Lower leg skin (tissue), 4 donors: ENCODE measurements around the gene SORCS2. TPM values are rescaled to one million over a fixed set of nuclear protein-coding genes. Genes with fewer than 3 reads are reported as not detected.

Experiments used
- DNase-seq, 2 donors: peaks; one replicate each; pipeline ENCODE4 v3.0.0-alpha.2; 2019; ENCODE audit warnings: low spot score in 2 of 2
- H3K4me3 ChIP-seq: fragments of 200-600 bp; sonication (generic); 2 replicates; pipeline ENCODE4 v1.5.1; 2017; ENCODE audit warnings: mild to moderate bottlenecking, low read depth; ENCODE audit not compliant: poor library complexity, severe bottlenecking
- POLR2A ChIP-seq, 2 donors: fragments of 450-650 bp; IDR thresholded peaks; one replicate each; pipeline ENCODE4 v1.6.1; 2016 to 2017; ENCODE audit warnings: antibody characterized with exemption in 2 of 2, mild to moderate bottlenecking in 1 of 2, moderate library complexity in 1 of 2
- WGBS, 2 donors: methylation state at CpG; one replicate each; pipeline ENCODE4 v1.1.5; 2018; 5-methylcytosine and 5-hydroxymethylcytosine counted together
- intact Hi-C: fragments of 100-400 bp; cut with DNase I; formaldehyde crosslinking; loops from one replicate; pipeline ENCODE4 v1.15.0; 2023; ENCODE audit warnings: low total_unique reads
- total RNA-seq, 4 donors: library from RNA; depleted of rRNA; stranded (reverse); fragments of >200 nt; gene quantifications; one replicate each; pipeline ENCODE4 v1.1.0, GENCODE V29; 2016
- TF ChIP-seq, protein P1 (sequence below), 3 donors: fragments of 450-650 bp; IDR thresholded peaks; one replicate each; pipeline ENCODE4 v1.5.1; 2016; ENCODE audit warnings: antibody characterized with exemption in 3 of 3, mild to moderate bottlenecking in 3 of 3, moderate library complexity in 2 of 3

SORCS2 gene
- total RNA-seq, 4 donors from 2014 or later, result 1.1 to 6.4 (median 1.5) TPM

DNA sequence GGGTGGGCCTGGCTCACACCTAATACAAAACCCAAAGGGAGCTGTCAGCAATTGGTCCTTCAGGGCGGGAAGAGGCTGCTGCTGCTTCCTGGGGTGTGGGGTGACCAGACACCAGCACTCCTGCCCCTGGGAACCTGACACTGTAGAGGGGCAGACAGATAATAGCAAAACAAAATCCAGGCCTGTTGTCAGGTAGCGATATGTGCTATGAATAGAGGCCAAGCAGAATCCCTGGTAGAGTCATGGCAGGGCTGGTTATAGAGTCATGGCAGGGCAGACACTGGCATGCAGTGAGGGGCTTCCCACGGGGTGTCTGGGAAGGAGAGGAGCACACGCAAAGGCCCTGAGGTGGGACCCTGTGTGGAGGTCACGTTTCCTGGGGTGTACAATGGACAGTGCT, 321.9 kb downstream of the SORCS2 start:
- no peak for TF ChIP-seq POLR2A (IDR thresholded peaks at IDR 0.05)
- TF ChIP-seq, protein P1, sequence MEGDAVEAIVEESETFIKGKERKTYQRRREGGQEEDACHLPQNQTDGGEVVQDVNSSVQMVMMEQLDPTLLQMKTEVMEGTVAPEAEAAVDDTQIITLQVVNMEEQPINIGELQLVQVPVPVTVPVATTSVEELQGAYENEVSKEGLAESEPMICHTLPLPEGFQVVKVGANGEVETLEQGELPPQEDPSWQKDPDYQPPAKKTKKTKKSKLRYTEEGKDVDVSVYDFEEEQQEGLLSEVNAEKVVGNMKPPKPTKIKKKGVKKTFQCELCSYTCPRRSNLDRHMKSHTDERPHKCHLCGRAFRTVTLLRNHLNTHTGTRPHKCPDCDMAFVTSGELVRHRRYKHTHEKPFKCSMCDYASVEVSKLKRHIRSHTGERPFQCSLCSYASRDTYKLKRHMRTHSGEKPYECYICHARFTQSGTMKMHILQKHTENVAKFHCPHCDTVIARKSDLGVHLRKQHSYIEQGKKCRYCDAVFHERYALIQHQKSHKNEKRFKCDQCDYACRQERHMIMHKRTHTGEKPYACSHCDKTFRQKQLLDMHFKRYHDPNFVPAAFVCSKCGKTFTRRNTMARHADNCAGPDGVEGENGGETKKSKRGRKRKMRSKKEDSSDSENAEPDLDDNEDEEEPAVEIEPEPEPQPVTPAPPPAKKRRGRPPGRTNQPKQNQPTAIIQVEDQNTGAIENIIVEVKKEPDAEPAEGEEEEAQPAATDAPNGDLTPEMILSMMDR (IDR thresholded peaks at IDR 0.05), result no peak
- DNase-seq, result no peak
- WGBS, 2 donors, result 79 to 87% methylated on average over 5 of the region's 5 CpGs
- H3K4me3 ChIP-seq, result no peak overlapping the region
- intact Hi-C loops, result no loop called here

DNA sequence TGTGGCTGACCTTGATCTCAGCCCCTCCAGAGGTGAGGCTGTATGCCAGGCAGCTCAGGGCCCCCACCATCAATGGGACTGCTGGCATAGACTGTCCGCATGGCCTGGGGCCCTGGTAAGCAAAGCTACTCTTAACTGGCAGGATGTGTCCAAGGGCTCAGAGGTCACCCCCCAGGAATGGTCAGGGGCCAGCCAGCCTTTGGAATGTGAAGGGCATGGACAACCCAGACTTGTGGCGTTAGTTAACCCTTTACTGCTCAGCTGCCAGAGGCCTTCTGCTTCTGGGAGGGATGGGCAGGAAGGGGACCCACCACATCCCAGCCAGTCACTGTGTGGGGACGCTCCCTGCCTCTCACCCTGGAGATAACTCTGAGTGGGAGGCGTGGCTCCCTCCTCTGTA, 322.5 kb downstream of the SORCS2 start:
- DNase-seq, result no peak

DNA sequence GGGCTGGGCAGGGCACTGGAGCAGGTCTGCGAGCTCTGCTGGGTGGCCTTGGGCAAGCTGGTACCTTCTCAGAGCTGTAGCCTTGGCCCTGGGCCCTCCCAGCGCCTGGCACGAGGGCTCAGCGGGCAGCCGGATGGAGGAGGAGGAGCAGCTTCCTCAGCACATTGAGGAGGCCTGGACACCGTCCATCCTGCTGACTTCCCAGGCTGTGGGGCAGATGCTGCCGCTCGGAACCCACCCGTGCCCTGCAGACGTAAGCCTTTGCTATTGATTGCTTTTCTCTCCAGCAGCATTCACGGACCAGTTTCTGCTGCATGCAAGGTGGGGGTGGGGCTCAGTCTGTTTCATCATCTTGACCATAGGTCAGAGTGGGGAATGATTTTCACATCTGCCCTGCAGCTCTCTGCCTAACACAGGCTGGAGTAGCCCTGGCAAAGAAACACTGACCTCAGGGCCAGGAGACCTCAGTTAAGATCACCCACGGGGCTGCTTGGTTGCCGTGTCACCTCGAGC, 323.1 kb downstream of the SORCS2 start:
- WGBS, 2 donors, result 87 to 89% methylated on average over 10 to 12 of the region's 14 CpGs
- TF ChIP-seq, protein P1 (IDR thresholded peaks at IDR 0.05), result no peak
- TF ChIP-seq POLR2A (IDR thresholded peaks at IDR 0.05), result no peak
- no peak overlapping the region for H3K4me3 ChIP-seq
- no peak for DNase-seq
- intact Hi-C loops, result no loop called here

More for the DNA sequence above, 322.5 kb downstream of the SORCS2 start:
- TF ChIP-seq, protein P1 (IDR thresholded peaks at IDR 0.05), result no peak
- no peak for TF ChIP-seq POLR2A (IDR thresholded peaks at IDR 0.05)
- whole genome bisulfite sequencing, 2 donors, result 89 to 100% methylated on average over 3 of the region's 4 CpGs
- H3K4me3 ChIP-seq, result no peak overlapping the region
- intact Hi-C loops, result no loop called here

DNA sequence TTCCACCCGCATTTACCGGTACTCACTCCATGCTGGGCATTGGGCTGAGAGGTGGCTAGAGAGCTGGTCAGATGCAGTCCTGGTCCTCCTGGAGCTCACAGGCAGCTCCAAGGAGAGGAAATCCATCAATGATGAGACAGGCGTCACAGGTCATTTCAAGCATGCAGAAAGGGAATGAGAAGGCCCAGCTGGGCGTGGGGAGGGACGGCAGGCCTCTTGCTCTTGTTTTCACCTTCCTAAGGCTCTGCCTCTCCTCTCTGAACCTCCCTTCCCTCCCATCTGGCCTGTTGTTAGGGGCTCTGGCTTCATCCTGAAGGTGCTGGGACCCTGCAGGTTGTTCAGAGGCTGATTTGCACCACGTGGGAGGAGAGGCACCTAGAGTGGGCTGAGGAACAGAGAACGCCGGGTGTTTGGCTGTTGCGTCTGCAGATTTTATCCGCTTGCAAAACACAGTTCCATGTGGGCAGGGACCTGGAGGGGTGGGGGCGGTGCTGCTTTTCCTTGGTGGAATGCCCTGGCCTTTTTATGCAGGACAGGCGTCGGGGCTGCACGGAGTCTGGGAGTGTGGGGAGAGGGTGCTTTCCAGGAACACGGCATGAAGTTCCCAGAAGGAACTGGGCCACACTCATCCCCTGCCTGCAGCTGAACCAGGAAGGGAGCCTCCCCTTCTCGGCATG, 323.9 kb downstream of the SORCS2 start:
- DNase-seq, result no peak
- H3K4me3 ChIP-seq, result no peak overlapping the region
- no peak for TF ChIP-seq POLR2A (IDR thresholded peaks at IDR 0.05)
- TF ChIP-seq, protein P1 (IDR thresholded peaks at IDR 0.05), result no peak
- 63 to 73% methylated on average over 16 of the region's 16 CpGs for WGBS, 2 donors
- intact Hi-C loops, result no loop called here

DNA sequence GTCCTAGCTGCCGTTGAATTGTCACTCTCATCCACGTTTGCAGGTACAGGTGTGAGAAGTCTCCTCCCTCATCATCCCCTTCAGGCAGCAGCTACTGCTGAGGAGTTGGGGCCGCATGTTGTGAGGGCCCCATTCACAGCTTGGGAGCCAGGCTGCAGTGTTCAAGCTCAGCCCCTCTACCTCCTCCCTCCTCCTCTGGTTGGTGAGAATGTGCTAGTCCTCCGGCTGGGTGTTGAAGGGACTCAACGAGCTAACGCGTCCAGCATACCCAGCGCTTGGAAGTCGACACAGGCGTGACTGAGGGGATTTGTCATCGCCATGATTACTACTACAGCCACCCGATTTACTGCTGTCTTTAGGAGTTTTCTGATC, 324.4 kb downstream of the SORCS2 start:
- intact Hi-C loops, result no loop called here
- no peak overlapping the region for H3K4me3 ChIP-seq
- no peak for TF ChIP-seq POLR2A (IDR thresholded peaks at IDR 0.05)
- TF ChIP-seq, protein P1 (IDR thresholded peaks at IDR 0.05), result no peak
- WGBS, 2 donors, result 61 to 67% methylated on average over 12 of the region's 12 CpGs
- no peak for DNase-seq
